SK-N-SH treated with all-trans-retinoic acid at 6 μM for 48 hours (cell line): ENCODE results near the gene TSEN34.

Experiments
- ARNTL ChIP-seq: fragments of 450-650 bp; formaldehyde crosslinking; IDR thresholded peaks from 2 replicates; pipeline ENCODE4 v1.5.0; 2020; ENCODE audit warnings: low read depth, mild to moderate bottlenecking, moderate library complexity, borderline replicate concordance
- CSDC2 ChIP-seq: fragments of 250-450 bp; sonication (Bioruptor Pico); IDR thresholded peaks from 2 replicates; pipeline ENCODE4 v1.5.0; 2020; ENCODE audit warnings: mild to moderate bottlenecking, moderate library complexity
- PATZ1 ChIP-seq: fragments of 250-450 bp; sonication (Bioruptor Pico); IDR thresholded peaks from 2 replicates; pipeline ENCODE4 v1.8.0; 2020; ENCODE audit warnings: mild to moderate bottlenecking, moderate library complexity, borderline replicate concordance
- PPARA ChIP-seq: fragments of 250-450 bp; sonication (Bioruptor Pico); IDR thresholded peaks from 2 replicates; pipeline ENCODE4 v1.5.0; 2020; ENCODE audit warnings: mild to moderate bottlenecking, borderline replicate concordance
- RARB ChIP-seq: fragments of 250-450 bp; sonication (Bioruptor Pico); IDR thresholded peaks from 2 replicates; pipeline ENCODE4 v1.8.0; 2021; ENCODE audit warnings: mild to moderate bottlenecking, moderate library complexity
- SNAI2 ChIP-seq: fragments of 250-450 bp; sonication (Bioruptor Pico); IDR thresholded peaks from 2 replicates; pipeline ENCODE4 v1.5.0; 2020; ENCODE audit warnings: mild to moderate bottlenecking, moderate library complexity
- TCF4 ChIP-seq: fragments of 250-450 bp; sonication (Bioruptor Pico); IDR thresholded peaks from 2 replicates; pipeline ENCODE4 v1.8.0; 2021; ENCODE audit warnings: mild to moderate bottlenecking, moderate library complexity, borderline replicate concordance
- TOX ChIP-seq: fragments of 250-450 bp; sonication (Bioruptor Pico); IDR thresholded peaks from 2 replicates; pipeline ENCODE4 v1.8.0; 2021; ENCODE audit warnings: mild to moderate bottlenecking, moderate library complexity, borderline replicate concordance
- ZFP30 ChIP-seq: fragments of 450-650 bp; formaldehyde crosslinking; IDR thresholded peaks from 2 replicates; pipeline ENCODE4 v1.5.0; 2022; ENCODE audit warnings: mild to moderate bottlenecking, moderate library complexity
- ZNF565 ChIP-seq: fragments of 450-650 bp; formaldehyde crosslinking; conservative IDR thresholded peaks from 2 replicates; pipeline ENCODE4 v1.5.0; 2020; ENCODE audit warnings: low read depth, mild to moderate bottlenecking, moderate library complexity
- ZNF70 ChIP-seq: fragments of 450-650 bp; formaldehyde crosslinking; IDR thresholded peaks from 2 replicates; pipeline ENCODE4 v1.5.0; 2020; ENCODE audit warnings: mild to moderate bottlenecking, moderate library complexity
- TF ChIP-seq, protein P1 (sequence below): fragments of 250-450 bp; sonication (Bioruptor Pico); IDR thresholded peaks from 2 replicates; pipeline ENCODE4 v1.5.1; 2020; ENCODE audit warnings: low read depth, mild to moderate bottlenecking, moderate library complexity
- TF ChIP-seq, protein P2 (sequence below): fragments of 250-450 bp; sonication (Bioruptor Pico); IDR thresholded peaks from 2 replicates; pipeline ENCODE4 v1.5.1; 2021; ENCODE audit warnings: mild to moderate bottlenecking, moderate library complexity

DNA sequence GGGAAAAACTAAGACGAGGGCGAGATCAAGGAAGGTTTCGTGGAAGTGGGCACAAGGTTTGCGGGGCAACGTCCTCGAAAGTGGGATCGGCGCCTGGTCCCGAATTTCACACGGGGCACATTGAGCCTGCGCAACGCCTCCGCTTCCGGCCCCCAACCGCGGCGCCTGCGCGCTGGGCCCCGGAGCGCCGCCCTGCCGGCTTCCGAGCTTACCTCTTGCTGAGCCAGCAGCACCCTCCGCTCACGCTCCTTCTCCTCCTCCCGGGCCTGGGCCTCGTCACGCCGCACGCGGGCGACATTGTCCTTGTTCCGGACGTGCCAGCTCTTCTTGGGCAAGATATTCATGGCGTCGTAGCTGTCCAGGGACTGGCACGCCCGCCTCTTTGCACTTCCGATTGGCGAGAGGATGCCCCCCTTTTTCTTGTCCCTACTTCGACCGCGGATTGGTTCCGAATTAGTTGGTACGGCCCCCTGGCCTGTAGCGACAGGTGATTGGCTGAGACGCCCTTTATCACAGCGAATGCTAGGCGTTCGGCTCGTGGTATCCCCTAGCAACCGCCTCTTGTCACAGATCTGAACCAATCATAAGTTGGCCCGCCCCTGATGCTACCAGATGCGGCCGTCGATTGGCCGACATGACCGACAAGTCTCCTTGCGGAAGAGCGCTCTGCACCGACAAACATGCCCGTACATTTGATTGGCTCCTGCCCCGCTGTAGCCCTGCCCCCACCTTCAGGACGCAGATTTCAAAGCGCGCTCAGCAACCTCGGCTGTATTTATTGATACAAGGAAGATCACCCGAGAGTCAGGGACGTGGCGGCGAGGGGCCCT is 31.5 kb upstream of the TSEN34 start, which contains the start of gene LENG1:
- no peak for TF ChIP-seq ARNTL (CRISPR knock-in tag)
- TF ChIP-seq ZNF565 (CRISPR knock-in tag) = no peak
- no peak for TF ChIP-seq ZFP30
- no peak for TF ChIP-seq TCF4 (CRISPR knock-in tag)
- TF ChIP-seq SNAI2 (CRISPR knock-in tag) = no peak
- TF ChIP-seq, protein P1, sequence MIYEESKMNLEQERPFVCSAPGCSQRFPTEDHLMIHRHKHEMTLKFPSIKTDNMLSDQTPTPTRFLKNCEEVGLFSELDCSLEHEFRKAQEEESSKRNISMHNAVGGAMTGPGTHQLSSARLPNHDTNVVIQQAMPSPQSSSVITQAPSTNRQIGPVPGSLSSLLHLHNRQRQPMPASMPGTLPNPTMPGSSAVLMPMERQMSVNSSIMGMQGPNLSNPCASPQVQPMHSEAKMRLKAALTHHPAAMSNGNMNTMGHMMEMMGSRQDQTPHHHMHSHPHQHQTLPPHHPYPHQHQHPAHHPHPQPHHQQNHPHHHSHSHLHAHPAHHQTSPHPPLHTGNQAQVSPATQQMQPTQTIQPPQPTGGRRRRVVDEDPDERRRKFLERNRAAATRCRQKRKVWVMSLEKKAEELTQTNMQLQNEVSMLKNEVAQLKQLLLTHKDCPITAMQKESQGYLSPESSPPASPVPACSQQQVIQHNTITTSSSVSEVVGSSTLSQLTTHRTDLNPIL (CRISPR knock-in tag) = no peak
- no peak for TF ChIP-seq PATZ1 (CRISPR knock-in tag)
- TF ChIP-seq, protein P2, sequence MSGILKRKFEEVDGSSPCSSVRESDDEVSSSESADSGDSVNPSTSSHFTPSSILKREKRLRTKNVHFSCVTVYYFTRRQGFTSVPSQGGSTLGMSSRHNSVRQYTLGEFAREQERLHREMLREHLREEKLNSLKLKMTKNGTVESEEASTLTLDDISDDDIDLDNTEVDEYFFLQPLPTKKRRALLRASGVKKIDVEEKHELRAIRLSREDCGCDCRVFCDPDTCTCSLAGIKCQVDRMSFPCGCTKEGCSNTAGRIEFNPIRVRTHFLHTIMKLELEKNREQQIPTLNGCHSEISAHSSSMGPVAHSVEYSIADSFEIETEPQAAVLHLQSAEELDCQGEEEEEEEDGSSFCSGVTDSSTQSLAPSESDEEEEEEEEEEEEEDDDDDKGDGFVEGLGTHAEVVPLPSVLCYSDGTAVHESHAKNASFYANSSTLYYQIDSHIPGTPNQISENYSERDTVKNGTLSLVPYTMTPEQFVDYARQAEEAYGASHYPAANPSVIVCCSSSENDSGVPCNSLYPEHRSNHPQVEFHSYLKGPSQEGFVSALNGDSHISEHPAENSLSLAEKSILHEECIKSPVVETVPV (CRISPR knock-in tag) = no peak
- no peak for TF ChIP-seq PPARA (CRISPR knock-in tag)
- TF ChIP-seq TOX (CRISPR knock-in tag) = no peak
- no peak for TF ChIP-seq RARB
- no peak for TF ChIP-seq CSDC2 (CRISPR knock-in tag)
- TF ChIP-seq ZNF70 = no peak
